ENCODE measurements around the gene CLSTN2. TPM values are rescaled to one million over a fixed set of nuclear protein-coding genes. Genes with fewer than 3 reads are reported as not detected.

CLSTN2 gene
- total RNA-seq, 1 donor from 2014 or later: 16.0 TPM

GRCh38 chr3:140461250-140461649, 526.3 kb downstream of the CLSTN2 start:
- TF ChIP-seq POLR2A (IDR thresholded peaks at IDR 0.05) (no peak), CTCF (IDR thresholded peaks at IDR 0.05) (no peak), POLR2AphosphoS5 (IDR thresholded peaks at IDR 0.05; ENCODE audit: insufficient read depth in 1 of 2, low read depth in 1 of 2) (no peak)
- Histone ChIP-seq H3K27ac (no peak overlapping the region), H3K9me3 (no peaks in the 10 kb centered on the region), H3K4me1 (no peaks in the 10 kb centered on the region), H3K4me3 (no peak overlapping the region), H3K36me3 (no peaks in the 10 kb centered on the region), H3K27me3 (no peaks in the 10 kb centered on the region)
- intact Hi-C loops (cut with DNase I): no loop called here
- DNase-seq (ENCODE audit: extremely low spot score in 2 of 2): peak in 1 of 2 donors; percentile 34

GRCh38 chr3:140463355-140463754, 528.4 kb downstream of the CLSTN2 start:
- intact Hi-C loops (cut with DNase I): no loop called here
- Histone ChIP-seq H3K9me3 (no peaks in the 10 kb centered on the region), H3K27ac (no peak overlapping the region), H3K4me1 (no peaks in the 10 kb centered on the region), H3K36me3 (no peaks in the 10 kb centered on the region), H3K27me3 (no peaks in the 10 kb centered on the region), H3K4me3 (no peak overlapping the region)
- TF ChIP-seq CTCF (IDR thresholded peaks at IDR 0.05) (no peak), POLR2AphosphoS5 (IDR thresholded peaks at IDR 0.05; ENCODE audit: insufficient read depth in 1 of 2, low read depth in 1 of 2) (no peak), POLR2A (IDR thresholded peaks at IDR 0.05) (no peak)
- peak in 1 of 2 donors; percentile 77 for DNase-seq (ENCODE audit: extremely low spot score in 2 of 2)

- no peak for DNase-seq (ENCODE audit: extremely low spot score in 2 of 2)
- intact Hi-C loops (cut with DNase I): no loop called here
- no peaks in the 10 kb centered on the region for H3K36me3 ChIP-seq
These were observed 531.0 kb downstream of the CLSTN2 start for GRCh38 chr3:140465988-140466387.

GRCh38 chr3:140466535-140466934, 531.5 kb downstream of the CLSTN2 start:
- TF ChIP-seq CTCF (IDR thresholded peaks at IDR 0.05) (no peak), POLR2A (IDR thresholded peaks at IDR 0.05) (no peak)
- Histone ChIP-seq H3K27ac (no peak overlapping the region), H3K36me3 (no peaks in the 10 kb centered on the region), H3K4me3 (no peak overlapping the region), H3K4me1 (no peaks in the 10 kb centered on the region), H3K27me3 (no peaks in the 10 kb centered on the region), H3K9me3 (no peaks in the 10 kb centered on the region)
- DNase-seq (ENCODE audit: extremely low spot score in 2 of 2): no peak
- intact Hi-C loops (cut with DNase I): no loop called here

More at GRCh38 chr3:140465988-140466387, 531.0 kb downstream of the CLSTN2 start:
- Histone ChIP-seq H3K9me3 (no peaks in the 10 kb centered on the region), H3K4me3 (no peak overlapping the region), H3K27ac (no peak overlapping the region), H3K27me3 (no peaks in the 10 kb centered on the region), H3K4me1 (no peaks in the 10 kb centered on the region)
- TF ChIP-seq CTCF (IDR thresholded peaks at IDR 0.05) (no peak), POLR2A (IDR thresholded peaks at IDR 0.05) (no peak), POLR2AphosphoS5 (IDR thresholded peaks at IDR 0.05; ENCODE audit: insufficient read depth in 1 of 2, low read depth in 1 of 2) (no peak)

- Histone ChIP-seq H3K27ac (no peak overlapping the region), H3K9me3 (no peaks in the 10 kb centered on the region), H3K27me3 (no peaks in the 10 kb centered on the region), H3K4me3 (no peak overlapping the region), H3K36me3 (no peaks in the 10 kb centered on the region), H3K4me1 (no peaks in the 10 kb centered on the region)
- TF ChIP-seq CTCF (IDR thresholded peaks at IDR 0.05): no peak
- TF ChIP-seq POLR2AphosphoS5 (IDR thresholded peaks at IDR 0.05; ENCODE audit: insufficient read depth in 1 of 2, low read depth in 1 of 2): no peak
- no peak for TF ChIP-seq POLR2A (IDR thresholded peaks at IDR 0.05)
- no peak for DNase-seq (ENCODE audit: extremely low spot score in 2 of 2)
- intact Hi-C loops (cut with DNase I): no loop called here
These were observed 532.2 kb downstream of the CLSTN2 start for GRCh38 chr3:140467104-140467577.

Measured in vagina (tissue), 2 donors.